ENCODE data around the gene CNTN5. TPM values are rescaled to one million over a fixed set of nuclear protein-coding genes. Genes with fewer than 3 reads are reported as not detected.
A peak's percentile ranks its signal among the peaks of the same experiment; 100 is the strongest.

The CNTN5 gene
- total RNA-seq, 2 donors from 2014 or later, result 1.4 to 3.3 TPM

DNA sequence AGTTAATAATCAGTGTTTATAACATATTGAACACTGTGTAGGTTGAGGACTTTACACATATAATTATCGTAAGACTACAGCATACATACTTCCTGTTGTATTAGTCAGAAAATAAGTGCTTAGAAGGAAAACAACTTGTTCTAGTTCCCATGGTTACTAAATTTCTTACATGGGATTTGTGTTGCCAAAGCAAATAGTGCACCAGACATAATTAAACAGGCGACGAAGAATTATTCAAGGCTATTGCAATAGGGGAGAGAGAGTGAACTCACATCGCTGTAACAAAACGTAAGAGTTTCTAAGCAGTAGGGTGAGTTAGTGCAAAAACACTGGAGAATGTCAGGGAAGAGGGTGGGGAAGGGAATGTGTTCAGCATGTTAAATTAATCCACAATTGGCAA, 347.8 kb downstream of the CNTN5 start:
- Mint-ChIP-seq H3K4me1 (peaks cover 7% of the 10 kb centered on the region), H3K9me3 (no peaks in the 10 kb centered on the region), H3K27ac (no peak overlapping the region), H3K36me3 (ENCODE audit: low read depth) (no peaks in the 10 kb centered on the region), H3K27me3 (ENCODE audit: insufficient read depth) (no peaks in the 10 kb centered on the region), H3K4me3 (no peak overlapping the region)
- Histone ChIP-seq H3K4me1 (ENCODE audit: control insufficient read depth, insufficient read depth, low read length) (peaks cover 8% of the 10 kb centered on the region), H3K9me3 (ENCODE audit: control insufficient read depth, low read length) (no peaks in the 10 kb centered on the region), H3K27me3 (ENCODE audit: control insufficient read depth, insufficient read depth, low read length, poor library complexity, severe bottlenecking) (no peaks in the 10 kb centered on the region), H3K27ac (ENCODE audit: low read depth, low read length) (no peak overlapping the region), H3K4me3 (ENCODE audit: low read length) (no peak overlapping the region), H3K36me3 (ENCODE audit: control insufficient read depth, insufficient read depth, low read length) (no peaks in the 10 kb centered on the region), H3K9ac (ENCODE audit: extremely low read depth, low read length, poor library complexity, severe bottlenecking) (no peak overlapping the region)
- no peak for DNase-seq
- 92 to 98% methylated on average over 4 of the region's 5 CpGs for WGBS, 2 experiments (ENCODE audit: insufficient coverage in 1 of 2, insufficient read length in 1 of 2)
- TF ChIP-seq, protein P1, sequence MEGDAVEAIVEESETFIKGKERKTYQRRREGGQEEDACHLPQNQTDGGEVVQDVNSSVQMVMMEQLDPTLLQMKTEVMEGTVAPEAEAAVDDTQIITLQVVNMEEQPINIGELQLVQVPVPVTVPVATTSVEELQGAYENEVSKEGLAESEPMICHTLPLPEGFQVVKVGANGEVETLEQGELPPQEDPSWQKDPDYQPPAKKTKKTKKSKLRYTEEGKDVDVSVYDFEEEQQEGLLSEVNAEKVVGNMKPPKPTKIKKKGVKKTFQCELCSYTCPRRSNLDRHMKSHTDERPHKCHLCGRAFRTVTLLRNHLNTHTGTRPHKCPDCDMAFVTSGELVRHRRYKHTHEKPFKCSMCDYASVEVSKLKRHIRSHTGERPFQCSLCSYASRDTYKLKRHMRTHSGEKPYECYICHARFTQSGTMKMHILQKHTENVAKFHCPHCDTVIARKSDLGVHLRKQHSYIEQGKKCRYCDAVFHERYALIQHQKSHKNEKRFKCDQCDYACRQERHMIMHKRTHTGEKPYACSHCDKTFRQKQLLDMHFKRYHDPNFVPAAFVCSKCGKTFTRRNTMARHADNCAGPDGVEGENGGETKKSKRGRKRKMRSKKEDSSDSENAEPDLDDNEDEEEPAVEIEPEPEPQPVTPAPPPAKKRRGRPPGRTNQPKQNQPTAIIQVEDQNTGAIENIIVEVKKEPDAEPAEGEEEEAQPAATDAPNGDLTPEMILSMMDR (conservative IDR thresholded peaks at IDR 0.05), result no peak

DNA sequence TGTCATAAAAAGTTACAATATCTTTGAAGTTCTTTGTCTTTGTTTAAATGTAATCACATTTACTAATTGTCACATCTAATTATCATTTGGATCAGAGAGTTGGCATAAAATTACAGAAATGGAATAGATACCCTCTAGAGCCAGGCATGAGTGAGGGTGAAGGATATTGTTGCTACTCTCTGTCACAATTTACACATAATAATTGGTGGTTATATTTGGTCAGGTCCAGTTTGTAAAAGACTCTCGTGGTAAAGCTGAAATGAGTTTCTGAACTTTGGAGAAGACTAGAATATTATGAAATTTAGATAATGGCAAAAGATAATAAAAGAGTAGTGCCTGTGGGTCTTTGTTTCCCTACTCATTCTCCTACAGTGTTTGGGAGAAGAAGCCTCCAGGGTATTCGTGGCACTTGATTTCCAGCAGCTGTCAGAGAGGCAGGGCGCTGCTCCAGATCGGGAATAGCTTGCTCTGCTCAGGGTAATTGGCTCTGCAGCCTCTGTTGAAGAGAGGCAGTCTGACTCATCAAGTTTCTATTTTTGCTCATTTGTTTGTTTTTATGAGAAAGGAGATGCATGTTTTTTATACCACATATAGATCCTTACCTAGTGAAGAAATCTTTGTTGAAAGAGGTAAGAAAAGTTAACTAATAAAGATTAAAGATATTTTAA, 349.9 kb downstream of the CNTN5 start:
- H3K9ac ChIP-seq (ENCODE audit: extremely low read depth, low read length, poor library complexity, severe bottlenecking), result no peak overlapping the region
- H3K4me1 ChIP-seq (ENCODE audit: control insufficient read depth, insufficient read depth, low read length), result no peaks in the 10 kb centered on the region
- Mint-ChIP-seq H3K36me3 (ENCODE audit: low read depth) (no peaks in the 10 kb centered on the region), H3K4me1 (no peaks in the 10 kb centered on the region), H3K27me3 (ENCODE audit: insufficient read depth) (no peaks in the 10 kb centered on the region), H3K4me3 (no peak overlapping the region), H3K9me3 (no peaks in the 10 kb centered on the region), H3K27ac (no peak overlapping the region)
- H3K4me3 ChIP-seq (ENCODE audit: low read length), result no peak overlapping the region
- no peak overlapping the region for H3K27ac ChIP-seq (ENCODE audit: low read depth, low read length)
- 46 to 77% methylated on average over 3 to 4 of the region's 4 CpGs for WGBS, 2 experiments (ENCODE audit: insufficient coverage in 1 of 2, insufficient read length in 1 of 2)
- H3K27me3 ChIP-seq (ENCODE audit: control insufficient read depth, insufficient read depth, low read length, poor library complexity, severe bottlenecking), result no peaks in the 10 kb centered on the region
- TF ChIP-seq, protein P1 (conservative IDR thresholded peaks at IDR 0.05), result no peak
- peak; percentile 59 for DNase-seq
- H3K36me3 ChIP-seq (ENCODE audit: control insufficient read depth, insufficient read depth, low read length), result no peaks in the 10 kb centered on the region
- H3K9me3 ChIP-seq (ENCODE audit: control insufficient read depth, low read length), result no peaks in the 10 kb centered on the region

DNA sequence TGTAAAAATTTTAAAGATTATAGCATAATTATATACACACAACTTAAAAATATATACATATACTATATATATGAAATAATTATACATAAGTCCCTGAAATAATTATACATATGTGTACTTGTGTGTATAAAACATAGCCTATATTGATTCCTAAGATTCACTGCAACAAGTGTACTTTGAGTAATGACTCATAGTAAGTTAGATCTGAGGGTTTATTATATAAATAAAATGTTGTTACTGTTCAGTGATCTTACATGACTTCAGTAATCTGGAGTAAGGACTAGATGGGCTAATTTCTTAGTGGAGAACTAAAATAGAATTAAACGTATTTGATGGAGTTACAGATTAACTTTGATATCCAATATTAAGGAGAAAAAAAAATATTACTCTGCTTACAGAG, 350.5 kb downstream of the CNTN5 start:
- Mint-ChIP-seq H3K36me3 (ENCODE audit: low read depth) (no peaks in the 10 kb centered on the region), H3K27me3 (ENCODE audit: insufficient read depth) (no peaks in the 10 kb centered on the region), H3K4me1 (no peaks in the 10 kb centered on the region), H3K9me3 (no peaks in the 10 kb centered on the region), H3K4me3 (no peak overlapping the region), H3K27ac (no peak overlapping the region)
- H3K36me3 ChIP-seq (ENCODE audit: control insufficient read depth, insufficient read depth, low read length), result no peaks in the 10 kb centered on the region
- no peak overlapping the region for H3K27ac ChIP-seq (ENCODE audit: low read depth, low read length)
- 100% methylated on average over 1 of the region's 1 CpG; no CpG with 5 or more reads in 1 of the 2 experiments for WGBS, 2 experiments (ENCODE audit: insufficient coverage in 1 of 2, insufficient read length in 1 of 2)
- TF ChIP-seq, protein P1 (conservative IDR thresholded peaks at IDR 0.05), result no peak
- no peaks in the 10 kb centered on the region for H3K27me3 ChIP-seq (ENCODE audit: control insufficient read depth, insufficient read depth, low read length, poor library complexity, severe bottlenecking)
- H3K9me3 ChIP-seq (ENCODE audit: control insufficient read depth, low read length), result no peaks in the 10 kb centered on the region
- no peaks in the 10 kb centered on the region for H3K4me1 ChIP-seq (ENCODE audit: control insufficient read depth, insufficient read depth, low read length)
- H3K4me3 ChIP-seq (ENCODE audit: low read length), result no peak overlapping the region
- no peak overlapping the region for H3K9ac ChIP-seq (ENCODE audit: extremely low read depth, low read length, poor library complexity, severe bottlenecking)
- no peak for DNase-seq
